ENCODE results near the gene OPCML.

- TF ChIP-seq, protein P1, sequence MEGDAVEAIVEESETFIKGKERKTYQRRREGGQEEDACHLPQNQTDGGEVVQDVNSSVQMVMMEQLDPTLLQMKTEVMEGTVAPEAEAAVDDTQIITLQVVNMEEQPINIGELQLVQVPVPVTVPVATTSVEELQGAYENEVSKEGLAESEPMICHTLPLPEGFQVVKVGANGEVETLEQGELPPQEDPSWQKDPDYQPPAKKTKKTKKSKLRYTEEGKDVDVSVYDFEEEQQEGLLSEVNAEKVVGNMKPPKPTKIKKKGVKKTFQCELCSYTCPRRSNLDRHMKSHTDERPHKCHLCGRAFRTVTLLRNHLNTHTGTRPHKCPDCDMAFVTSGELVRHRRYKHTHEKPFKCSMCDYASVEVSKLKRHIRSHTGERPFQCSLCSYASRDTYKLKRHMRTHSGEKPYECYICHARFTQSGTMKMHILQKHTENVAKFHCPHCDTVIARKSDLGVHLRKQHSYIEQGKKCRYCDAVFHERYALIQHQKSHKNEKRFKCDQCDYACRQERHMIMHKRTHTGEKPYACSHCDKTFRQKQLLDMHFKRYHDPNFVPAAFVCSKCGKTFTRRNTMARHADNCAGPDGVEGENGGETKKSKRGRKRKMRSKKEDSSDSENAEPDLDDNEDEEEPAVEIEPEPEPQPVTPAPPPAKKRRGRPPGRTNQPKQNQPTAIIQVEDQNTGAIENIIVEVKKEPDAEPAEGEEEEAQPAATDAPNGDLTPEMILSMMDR (optimal IDR thresholded peaks at IDR 0.05 in 1 of 3, IDR thresholded peaks at IDR 0.05 in 1 of 3, conservative IDR thresholded peaks at IDR 0.05 in 1 of 3; ENCODE audit: extremely low read depth in 1 of 3, insufficient read depth in 2 of 3, low read length in 3 of 3), result no peak
- TF ChIP-seq EZH2 (IDR thresholded peaks at IDR 0.05; ENCODE audit: low read length), result no peak
Observed at GRCh38 chr11:132683602-132684001, 848.7 kb downstream of the OPCML start.

Measured in keratinocyte (primary cell).